SHP77 (cell line): ENCODE data around the gene LMNTD1.
A peak's percentile ranks its signal among the peaks of the same experiment; 100 is the strongest.
"Not testable (repeated sequence)": the region's sequence is repeated elsewhere in the genome, so short reads cannot be mapped to it uniquely, and the experiment has no call there.

ENCODE experiments used
- DNase-seq, 2 experiments: peaks; one replicate each; lab custom pipeline; 2025; lab: John Stamatoyannopoulos, UW

The LMNTD1 gene, protein sequence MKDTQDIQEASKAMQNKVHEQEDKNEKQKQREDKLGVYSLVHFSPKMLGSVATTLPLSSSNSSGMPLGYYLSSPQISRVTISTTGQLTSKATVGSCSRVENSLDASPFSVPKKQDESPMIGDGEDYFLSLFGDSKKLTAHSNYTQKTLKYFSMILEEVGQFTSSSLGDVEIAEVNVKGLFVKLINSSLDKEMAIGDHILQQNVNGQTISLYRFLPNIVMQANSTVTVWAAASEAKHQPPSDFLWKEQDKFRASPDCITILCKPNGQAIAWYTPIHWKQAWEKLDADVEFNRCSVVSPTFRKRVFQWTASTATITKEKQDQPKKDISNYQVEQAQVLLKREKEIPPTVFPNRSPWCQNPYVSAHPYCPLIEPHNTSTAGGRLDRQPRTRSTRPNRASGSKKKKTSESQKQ

DNA sequence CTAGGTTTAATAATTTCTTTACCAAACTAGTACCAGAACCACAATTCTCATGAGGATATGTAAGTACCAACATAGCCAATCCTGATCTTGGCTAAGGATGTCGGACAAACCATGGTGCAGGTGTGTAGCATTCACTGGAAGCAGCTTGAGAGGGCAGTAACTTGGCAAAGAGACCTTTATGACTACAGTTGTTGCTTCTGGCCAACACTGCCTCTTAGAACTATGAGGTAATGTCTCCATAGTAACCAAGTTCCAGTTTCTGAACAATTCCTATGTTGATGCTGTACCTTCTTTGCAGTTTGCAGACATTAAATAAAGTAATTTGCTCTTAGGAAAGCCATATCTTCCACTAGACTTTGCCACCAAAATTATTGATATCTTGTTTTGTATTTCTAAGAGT, at the start of gene LMNTD1:
LMNTD1 (minus strand) TSS at position 186 of the 400 bp plus-strand sequence. CDS start 324 bp downstream, outside the sequence.
- no peak for DNase-seq

DNA sequence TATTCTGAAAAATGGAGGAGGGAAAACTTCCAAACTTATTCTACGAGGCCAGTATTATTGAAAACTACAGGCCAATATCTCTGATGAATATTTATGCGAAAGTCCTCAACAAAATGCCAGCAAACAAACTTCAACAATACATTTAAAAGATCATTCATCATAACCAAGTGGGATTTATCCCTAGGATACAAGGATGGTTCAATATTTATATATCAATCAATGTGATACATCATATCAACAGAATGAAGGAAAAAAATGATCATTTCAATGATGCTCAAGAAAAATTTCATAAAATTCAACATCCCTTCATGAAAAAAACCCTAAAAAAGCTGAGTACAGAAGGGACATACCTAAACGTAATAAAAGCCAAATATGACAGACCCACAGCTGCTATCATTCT, 45.9 kb upstream of the LMNTD1 start:
- no peak for DNase-seq

DNA sequence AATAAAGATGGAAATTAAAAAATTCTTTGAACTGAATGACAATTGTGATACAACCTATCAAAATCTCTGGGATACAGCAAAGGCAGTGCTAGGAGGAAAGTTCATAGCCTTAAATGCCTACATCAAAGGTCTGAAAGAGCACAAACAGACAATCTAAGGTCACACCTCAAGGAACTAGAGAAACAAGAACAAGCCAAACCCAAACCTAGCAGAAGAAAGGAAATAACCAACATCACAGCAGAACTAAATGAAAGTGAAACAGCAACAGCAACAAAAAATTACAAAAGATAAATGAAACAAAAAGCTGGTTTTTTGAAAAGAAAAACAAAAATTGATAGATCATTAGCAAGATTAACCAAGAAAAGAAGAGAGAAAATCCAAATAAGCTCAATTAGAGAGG, 42.4 kb upstream of the LMNTD1 start:
- DNase-seq, result not testable (repeated sequence)

DNA sequence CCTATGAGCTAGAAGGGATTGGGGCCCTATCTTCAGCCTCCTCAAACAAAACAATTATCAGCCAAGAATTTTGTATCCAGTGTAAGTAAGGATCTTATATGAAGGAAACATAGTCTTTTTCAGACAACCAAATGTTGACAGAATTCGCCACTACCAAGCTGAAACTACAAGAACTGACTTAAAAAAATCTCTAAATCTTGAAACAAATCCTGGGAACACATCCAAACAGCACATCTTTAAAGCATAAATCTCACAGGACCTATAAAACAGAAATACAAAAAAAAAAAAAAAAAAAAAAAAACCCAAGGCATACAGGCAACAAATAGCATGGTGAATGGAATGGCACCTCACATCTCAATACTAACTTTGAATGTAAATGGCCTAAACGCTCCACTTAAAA, 41.3 kb upstream of the LMNTD1 start:
- no peak for DNase-seq

DNA sequence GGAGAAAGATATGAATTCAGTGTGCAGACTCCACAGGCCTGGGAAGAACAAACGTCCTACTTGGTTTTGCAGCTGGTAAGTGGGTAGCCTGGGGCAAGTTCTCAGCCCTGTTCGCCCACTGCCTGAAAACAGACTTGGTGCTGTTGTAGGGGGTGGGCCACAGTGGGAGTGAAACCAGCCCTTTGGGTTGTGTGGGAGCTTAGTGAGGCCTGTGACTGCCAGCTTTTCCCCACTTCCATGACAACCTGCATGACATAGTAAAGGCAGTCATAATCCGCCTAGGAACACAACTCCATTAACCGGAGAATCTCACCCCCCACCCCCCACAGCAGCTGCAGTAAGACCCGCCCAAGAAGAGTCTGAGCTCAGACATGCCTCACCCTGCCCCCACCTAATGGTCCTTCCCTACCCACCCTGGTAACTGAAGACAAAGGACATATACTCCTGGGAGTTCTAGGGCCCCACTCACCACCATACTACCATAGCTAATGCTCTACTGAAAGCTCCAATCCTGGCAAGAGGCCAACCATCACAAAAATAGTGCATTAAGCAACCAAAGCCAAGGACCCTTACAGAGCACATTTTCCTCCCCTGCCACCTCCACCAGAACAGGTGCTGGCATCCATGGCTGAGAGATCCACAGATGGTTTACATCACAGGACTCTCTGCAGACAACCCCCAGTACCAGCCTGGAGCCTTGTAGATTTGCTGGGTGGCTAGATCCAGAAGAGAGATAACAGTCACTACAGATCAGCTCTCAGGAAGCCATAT, 39.8 kb upstream of the LMNTD1 start:
- DNase-seq, result no peak

DNA sequence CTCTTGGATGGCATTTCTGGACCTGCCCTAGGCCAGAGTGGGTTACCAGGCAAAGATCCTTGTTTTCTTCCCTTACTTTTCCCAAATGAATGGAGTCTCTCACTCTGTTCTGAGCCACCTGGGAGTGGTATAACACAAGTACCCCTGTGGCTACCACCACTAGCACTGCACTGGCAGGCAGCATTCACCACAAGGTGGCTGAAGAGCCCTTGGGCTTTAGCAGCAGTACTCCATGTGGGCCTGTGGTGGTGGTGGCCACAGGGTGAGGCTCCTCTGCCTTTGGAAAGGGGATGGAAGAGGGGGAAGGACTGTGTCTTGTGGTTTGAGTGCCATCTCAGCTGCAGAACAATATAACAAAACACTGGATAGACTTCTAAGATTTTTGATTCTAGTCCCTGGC, 38.1 kb upstream of the LMNTD1 start:
- DNase-seq, result no peak

DNA sequence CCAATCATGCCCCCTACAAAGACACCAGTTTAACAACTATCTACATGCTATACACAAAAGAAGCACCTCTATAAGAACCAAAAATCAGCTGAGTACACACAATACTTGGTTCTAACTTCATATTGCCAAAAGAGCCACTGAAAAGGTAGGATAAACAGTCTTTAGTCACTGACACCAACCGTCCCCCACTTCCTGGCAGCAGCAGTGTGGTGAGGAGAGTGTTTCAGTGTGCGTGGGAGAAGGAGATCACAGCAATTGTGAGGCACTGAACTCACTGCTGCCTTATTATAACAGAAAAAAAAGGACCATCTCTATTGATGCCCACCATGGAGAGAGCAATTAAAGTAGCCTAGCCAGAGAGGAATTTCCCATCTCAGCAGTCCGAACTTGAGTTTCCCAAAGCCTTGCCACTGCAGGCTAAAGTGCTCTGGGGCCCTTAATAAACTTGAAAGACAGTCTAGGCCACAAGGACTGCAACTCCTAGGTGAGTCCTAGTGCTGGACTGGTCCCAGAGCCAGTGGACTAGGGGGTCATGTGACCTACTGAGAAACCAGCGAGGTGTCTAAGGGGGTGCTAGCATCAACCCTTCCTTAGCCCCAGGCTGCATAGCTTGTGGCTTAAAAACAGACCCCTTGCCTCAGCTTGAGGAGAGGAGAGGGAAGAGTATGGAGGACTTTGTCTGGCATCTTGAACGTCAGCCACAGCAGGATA, 37.1 kb upstream of the LMNTD1 start:
- no peak for DNase-seq

DNA sequence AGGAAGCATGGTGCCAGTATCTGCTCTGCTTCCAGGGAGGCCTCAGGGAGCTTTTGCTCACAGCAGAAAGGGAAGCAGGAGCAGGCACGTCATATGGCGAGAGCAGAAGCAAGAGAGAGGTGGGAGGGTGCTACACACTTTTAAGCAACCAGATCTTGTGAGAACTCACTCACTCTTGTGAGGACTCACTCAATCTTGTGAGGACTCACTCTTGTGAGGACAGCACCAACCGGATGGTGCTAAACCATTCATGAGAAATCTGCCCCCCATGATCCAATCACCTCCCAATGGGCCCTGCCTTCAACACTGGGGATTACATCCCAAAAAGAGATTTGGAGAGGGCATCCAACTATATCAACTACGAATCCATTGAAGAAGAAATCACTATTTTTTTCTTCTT, 34.3 kb upstream of the LMNTD1 start:
- DNase-seq, result no peak

DNA sequence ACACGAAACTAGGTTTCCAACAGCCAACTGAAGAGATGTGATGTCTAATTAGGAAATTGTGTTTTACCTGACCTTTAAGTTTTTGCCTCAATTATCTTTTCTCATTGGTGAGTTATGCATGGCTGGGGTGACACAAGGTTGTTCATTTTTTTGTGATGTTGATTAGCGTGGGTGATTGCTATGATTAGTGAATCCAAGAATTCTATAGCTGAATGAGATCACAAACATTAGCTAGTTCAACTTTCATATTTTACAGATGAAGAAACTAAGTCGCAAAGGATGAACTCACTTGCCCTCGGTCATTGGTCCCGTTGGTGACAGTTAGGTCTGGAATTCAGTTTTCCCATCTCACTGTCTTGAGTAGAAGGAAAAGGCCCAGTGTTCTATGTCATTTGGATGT, 32.6 kb upstream of the LMNTD1 start:
- DNase-seq, result no peak

DNA sequence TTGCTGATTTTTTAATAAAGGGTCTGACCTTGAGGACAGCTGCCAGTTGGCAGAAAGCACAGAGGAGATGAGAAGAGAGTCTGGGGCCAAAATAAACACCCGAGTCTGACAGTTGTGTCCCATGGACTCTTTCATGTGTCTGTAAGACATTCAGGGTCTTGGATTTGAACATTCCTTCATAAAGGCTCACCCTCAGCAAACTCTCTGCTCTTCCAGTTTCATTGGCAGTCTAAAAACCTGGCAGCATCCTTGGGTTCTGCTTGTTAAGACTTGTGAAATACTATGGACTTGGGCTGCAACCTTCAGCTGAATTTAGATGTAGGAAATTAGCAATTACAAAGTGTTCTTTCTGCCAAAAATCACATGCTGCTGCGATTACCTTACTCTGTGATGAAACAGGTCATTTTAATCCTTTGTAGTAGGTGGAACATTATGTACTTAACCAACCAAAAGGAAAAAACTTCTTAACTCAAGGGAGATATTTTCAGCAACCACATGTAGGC, 32.0 kb upstream of the LMNTD1 start:
- DNase-seq, result no peak

DNA sequence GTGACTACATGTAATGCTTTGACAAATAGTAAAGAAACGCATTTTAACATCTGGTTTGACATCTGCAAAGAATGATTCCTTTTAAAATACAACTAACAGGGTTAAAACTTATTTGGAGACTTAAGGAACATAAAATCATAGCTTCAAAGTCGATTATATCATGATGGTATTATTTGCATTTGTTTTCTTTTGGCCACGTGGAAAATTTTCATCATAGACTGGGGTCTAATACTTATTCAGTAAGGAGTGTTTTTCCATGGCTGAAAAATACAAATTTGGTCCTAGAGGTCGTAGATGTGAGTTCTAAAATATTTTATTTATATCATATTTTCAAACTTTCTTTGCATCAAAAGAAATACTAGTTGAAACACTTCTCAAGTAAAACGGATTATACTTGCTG, 31.5 kb upstream of the LMNTD1 start:
- no peak for DNase-seq

DNA sequence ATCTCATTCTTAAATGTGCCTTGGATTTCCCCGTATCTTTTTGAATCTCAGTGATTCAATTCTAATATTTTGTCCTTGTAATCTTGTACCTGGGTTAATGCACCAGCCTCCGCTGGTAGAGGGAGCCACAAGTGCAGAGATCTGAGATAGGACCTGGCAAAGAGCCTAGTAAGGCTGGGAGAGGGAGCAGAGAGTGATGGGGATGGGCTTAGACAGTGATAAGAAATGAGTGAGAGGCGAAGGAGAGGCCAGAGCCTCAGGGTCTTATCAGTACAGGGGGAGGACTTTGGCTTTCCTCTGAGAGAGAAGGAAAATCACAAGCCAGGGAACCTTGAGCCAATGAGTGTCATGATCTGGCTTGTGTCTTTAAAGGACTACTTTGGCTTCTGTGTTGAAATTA, 30.5 kb upstream of the LMNTD1 start:
- DNase-seq, result no peak

DNA sequence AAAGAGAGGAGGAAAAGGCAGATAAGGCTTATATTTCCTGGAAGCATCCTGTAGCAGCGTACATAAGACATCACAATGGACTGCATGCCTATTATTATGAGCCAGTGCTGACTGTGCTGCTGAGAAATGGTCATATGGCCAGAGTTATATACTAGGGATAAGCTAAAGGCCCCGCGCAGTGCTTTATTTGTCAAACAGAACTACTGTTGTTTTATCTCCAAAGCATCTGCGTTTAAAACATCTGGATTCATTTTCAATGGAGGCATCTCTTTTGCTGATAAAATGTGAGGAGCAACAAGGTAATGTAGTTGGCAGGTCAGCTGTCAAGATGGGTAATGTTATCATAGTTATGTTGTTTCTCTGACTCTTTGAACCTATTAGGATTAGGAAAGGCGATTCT, 28.0 kb upstream of the LMNTD1 start:
- DNase-seq, result no peak

DNA sequence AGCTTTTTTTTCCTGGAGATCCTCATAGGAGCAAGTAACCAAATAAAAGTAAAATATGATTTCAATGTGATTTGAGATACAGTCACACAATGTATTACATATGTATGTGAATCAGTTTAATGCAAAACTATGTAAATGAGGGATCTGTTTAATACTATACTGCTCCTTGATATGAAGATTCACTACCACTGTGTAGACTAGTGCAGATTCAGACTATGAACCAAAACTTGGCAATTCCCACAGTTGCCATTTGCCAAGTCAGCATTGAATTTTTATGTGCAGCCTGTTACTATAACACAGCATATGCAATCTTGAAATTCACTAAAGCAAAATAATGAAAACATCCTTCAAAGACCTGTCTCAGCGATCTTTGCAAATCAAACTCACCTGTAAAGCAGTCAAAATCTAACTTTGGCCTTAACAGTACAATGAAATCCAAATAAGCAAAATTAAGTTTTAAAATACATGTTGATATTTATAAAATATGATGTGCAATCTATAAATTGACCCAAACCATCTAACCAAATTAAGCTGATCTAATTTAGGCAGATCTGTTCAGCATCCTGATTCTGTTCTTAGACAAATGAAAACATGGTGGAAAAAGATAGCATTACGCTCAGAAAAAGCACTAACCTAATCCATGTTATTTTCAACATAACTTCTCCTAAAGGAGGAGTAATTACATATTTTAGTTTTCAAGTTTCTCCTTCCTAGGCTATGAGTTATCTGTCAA, 25.5 kb upstream of the LMNTD1 start:
- DNase-seq, result no peak

DNA sequence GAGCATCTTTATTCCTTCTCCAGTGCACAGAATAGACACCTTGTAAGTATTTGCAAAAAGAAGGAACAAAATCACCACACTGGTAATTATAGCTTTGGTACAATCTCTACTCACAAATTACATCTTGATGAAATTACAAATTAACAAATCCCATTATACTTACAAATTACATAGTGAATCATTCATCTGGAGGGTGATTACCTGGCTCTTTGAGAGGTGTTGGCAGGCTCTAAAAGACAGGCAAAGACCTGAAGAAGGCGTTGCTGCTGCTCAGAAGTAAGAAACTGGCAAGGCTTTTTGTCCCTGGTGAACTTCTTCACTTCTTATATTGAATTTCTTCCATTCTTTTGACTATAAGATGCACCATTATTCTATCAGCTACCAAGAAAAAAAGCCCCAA, 21.7 kb upstream of the LMNTD1 start:
- no peak for DNase-seq

DNA sequence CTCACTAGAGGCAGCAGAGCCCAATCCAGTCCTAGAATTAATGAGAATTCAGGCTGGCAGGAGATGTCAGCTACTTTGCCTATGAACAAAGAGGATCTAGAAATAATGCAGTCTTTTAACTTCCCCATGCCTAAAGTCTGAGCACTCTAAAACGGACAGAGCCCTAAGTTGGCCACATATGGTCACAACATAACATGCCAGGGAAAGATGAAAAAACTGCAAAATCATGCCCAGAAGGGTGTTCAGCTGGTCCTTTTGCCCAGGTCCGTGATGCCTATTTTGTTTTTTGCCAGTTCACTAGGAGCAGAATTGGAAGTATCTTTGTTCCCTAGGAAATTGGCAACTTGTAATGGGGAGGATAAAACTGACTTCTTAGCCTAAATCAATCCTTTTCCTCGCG, 20.3 kb upstream of the LMNTD1 start:
- no peak for DNase-seq

DNA sequence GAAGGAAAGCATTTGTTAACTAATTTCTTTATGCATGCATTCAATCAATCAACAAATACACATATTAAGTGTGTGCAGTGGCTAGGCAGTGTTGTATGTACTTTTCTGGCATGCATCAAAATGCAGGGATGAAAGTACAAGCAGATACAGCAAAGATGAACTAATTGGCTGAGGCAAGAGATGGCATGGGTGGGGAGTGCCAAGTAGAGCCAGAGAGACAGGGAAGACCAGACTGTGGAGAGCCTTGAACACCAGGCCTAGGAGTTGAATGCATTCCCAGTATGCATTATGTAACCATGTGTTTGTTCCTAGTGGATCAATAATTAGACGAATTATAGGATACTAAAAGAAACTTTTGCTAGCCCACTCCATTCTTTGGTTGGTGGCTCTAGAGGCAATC, 17.3 kb upstream of the LMNTD1 start:
- no peak for DNase-seq

DNA sequence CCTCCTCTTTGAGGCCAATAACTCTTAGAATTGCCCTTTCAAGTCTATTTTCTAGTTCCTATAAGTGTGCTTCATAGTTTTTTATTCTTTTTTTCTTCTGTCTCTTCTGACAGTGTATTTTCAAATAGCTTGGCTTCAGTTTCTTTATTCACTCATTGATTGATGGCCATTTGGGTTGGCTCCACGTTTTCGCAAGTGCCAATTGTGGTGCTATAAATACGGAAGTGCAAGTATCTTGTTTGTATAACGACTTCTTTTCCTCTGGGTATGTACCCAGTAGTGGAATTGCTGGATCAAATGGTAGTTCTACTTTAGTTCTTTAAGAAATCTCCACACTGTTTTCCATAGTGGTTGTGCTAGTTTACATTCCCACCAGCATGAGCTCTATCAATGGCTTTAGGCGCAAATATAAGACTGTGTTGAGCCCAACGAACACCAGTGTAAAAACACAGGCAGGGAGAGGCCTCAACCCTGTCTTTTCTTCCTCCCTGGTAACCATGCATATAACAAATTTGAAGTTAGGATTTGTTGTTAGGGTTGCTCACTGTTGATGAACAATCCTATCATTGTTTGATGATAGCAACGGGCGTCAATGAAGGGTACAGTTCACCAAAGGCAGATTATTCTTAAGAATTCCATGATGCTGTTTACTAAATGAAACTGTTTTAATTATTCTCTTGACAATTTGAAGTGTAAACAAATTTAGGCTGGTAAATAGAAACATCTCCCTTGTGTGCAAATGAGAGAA, 13.3 kb upstream of the LMNTD1 start:
- DNase-seq, result no peak

DNA sequence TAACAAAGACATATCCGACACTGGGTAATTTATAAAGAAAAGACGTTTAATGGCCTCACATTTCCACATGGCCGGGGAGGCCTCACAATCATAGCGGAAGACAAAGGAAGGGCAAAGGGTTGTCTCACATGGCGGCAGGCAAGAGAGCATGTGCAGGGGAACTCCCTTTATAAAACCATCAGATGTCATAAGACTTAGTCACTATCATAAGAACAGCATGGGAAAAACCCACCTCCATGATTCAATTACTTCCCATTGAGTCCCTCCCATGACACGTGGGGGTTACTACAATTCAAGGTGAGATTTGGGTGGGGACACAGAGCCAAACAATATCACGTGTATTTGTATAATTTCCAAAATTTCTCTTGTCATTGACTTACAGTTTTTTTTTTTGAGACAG, 5.5 kb upstream of the LMNTD1 start:
- no peak for DNase-seq

DNA sequence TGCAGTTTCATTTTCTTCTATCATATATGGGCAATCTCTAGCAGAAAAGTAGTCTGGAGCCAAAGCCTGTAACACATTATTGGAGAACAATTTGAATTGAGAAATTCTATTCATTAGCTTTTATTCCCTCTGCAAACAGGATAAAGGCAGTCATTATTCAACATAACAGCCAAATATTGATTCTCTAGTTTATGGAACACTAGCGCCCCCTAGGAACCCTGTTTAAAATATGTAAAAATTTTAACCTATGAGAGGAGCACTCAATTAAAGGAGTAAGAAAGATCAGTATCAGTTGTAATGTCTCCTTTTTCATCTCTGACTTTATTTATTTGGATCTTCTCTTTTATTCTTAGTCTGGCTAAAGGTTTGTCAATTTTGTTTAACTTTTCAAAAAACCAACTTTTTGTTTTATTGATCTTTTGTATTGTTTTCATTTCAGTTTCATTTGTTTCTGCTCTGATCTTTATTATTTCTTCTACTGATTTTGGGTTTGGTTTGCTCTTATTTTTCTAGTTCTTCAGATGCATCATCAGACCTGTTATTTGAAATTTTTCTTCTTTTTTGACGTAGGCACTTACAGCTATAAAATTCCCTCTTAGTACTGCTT, 4.8 kb upstream of the LMNTD1 start:
- DNase-seq, result peak; percentile 41 to 43

DNA sequence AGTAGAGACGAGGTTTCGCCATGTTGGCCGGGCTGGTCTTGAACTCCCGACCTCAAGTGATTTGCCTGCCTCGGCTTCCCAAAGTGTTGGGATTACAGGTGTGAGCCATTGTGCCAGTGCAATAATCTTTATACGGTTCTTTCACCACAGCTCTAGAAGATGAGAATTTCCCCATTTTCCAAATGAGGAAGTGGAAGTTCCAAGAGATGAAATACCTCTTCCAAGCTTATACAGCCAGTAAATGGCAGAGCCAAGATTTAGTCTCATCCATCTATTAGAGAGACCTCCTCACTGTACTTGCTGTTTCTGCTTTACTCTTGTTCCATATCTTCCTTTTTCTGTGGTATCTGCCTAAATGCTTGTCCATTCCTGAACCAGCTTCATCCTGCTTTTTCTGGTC, 3.1 kb upstream of the LMNTD1 start:
- no peak for DNase-seq
